Measurements from ENCODE around the gene NPPC.

GRCh38 chr2:231940795-231941194 lies 14.6 kb upstream of the NPPC start:
- TF ChIP-seq CTCF (IDR thresholded peaks at IDR 0.05 in 4 of 5, conservative IDR thresholded peaks at IDR 0.05 in 1 of 5) = no peak
- TF ChIP-seq POLR2A (IDR thresholded peaks at IDR 0.05) = no peak
